GM12873 (cell line): ENCODE data around the gene BMP6.

ENCODE experiments used
- TF ChIP-seq, protein P1 (sequence below): IDR thresholded peaks from 2 replicates; pipeline ENCODE4 v1.5.1; 2012; ENCODE audit warnings: low read depth, mild to moderate bottlenecking, moderate library complexity, low read length, control low read depth; ENCODE audit not compliant: insufficient read depth; ENCODE audit errors: missing control alignments

BMP6 gene

DNA sequence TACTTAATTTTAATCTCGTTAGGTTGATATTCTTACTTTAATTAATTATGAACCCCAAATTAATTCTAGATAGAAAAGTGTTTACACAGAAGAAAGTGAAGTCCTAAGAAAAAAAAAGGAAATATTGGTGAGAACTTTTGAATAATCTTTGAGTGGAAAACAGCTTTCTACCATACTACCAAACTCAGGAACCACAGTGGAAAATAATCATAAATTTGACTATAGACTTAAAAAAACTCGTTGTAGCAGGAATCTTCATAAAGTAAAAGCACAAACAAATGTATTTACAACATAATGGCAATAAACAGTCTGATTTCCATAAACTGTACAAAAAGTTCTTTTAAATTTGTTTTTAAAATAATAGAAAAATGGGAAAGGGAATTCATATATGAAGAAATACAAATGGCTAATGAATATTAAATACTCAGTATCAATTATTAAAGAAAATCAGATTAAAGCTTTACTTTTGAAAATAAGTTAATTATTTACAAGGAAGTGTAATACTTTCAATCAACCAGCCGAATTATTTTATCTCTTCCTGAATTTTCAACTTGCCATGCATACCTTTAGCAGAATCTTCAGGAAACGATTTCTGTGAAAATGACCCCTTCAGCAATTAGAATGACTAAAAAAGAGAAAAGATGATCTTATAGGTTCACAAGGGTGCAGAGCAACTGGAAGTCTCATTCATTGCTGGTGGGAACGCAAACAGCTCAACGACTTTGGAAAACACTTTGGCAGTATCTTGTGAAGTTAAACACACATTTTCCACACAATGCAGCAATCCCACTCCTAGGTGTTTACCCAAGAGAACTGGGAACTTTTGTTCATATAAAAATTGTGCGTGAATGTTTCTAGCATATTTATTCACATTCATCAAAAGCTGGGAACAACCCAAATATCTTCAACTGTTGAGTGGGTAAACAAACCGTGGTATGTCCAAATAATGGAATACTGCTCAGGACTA, 38.5 kb upstream of the BMP6 start:
- TF ChIP-seq, protein P1, sequence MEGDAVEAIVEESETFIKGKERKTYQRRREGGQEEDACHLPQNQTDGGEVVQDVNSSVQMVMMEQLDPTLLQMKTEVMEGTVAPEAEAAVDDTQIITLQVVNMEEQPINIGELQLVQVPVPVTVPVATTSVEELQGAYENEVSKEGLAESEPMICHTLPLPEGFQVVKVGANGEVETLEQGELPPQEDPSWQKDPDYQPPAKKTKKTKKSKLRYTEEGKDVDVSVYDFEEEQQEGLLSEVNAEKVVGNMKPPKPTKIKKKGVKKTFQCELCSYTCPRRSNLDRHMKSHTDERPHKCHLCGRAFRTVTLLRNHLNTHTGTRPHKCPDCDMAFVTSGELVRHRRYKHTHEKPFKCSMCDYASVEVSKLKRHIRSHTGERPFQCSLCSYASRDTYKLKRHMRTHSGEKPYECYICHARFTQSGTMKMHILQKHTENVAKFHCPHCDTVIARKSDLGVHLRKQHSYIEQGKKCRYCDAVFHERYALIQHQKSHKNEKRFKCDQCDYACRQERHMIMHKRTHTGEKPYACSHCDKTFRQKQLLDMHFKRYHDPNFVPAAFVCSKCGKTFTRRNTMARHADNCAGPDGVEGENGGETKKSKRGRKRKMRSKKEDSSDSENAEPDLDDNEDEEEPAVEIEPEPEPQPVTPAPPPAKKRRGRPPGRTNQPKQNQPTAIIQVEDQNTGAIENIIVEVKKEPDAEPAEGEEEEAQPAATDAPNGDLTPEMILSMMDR = no peak

DNA sequence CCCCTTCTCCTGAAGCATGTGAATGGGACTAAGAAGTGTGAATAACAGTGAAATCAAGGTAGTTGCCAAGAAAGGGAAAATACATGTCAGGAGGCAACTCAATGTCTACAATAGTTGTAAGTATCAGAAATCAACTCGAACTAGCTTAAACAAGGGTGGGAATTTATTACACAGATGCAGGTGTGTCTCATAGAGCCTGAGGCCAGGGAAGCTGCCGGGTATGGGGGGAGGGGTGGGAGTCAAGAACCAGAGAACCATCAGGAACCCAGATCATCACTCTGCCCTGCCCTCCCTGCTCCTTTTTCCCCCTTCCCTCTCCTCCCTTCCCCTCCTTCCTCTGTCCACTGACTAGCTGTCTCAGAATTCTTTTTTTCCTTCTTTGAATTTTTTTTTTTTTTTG, 34.9 kb upstream of the BMP6 start:
- TF ChIP-seq, protein P1 = no peak

DNA sequence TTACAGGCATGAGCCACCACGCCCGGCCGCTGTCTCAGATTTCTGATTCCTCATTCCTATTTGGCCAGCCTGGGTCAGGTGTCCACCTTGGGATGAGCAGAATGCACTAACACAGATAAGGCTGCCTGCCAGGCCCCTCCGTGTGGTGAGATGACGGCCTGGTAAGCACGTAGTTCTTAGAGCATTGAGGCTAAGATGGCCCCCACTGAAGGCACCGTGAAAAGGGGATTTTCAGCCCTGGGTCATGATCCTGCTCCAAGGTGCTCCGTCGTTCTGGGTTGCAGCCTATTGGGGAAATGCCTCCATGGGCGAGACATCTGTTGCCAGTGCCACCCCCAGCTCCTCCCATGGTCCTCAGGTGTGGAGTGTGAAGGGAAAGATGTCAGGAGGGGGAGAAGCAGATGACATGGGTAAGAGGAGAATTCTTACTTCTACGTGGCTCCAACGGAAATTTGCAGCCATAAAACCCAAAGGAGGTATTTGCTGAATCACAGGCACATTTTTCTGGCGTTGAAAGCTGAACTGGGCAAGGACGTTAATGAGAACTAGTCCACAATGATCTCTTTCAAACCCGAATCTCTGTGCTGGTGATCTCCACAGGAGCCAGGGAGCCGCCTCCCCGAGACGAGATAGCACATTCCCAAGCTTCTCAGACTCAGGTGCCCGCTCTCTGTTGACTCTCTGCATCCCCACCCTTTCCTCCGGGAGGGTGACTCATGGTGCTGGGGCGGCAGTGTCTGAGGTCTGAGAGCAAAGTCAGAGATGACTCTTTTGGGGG, 34.0 kb upstream of the BMP6 start:
- TF ChIP-seq, protein P1 = no peak

DNA sequence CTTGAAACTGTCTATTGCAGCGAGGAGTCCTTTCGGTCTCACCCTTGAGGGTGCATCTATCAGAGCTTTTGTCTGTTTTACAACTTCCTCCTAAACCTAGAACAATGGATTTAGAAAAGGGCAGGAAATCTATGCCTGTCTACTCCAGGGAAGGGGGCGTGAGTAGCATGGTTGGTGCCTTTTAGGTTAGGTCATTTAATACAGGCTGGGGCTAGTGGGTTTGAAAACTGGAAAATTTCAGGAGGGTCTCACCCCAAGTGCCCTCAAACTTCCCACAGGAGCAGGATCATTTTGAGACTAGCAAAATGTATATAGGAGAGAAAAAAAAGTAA, 33.5 kb upstream of the BMP6 start:
- TF ChIP-seq, protein P1 = no peak

DNA sequence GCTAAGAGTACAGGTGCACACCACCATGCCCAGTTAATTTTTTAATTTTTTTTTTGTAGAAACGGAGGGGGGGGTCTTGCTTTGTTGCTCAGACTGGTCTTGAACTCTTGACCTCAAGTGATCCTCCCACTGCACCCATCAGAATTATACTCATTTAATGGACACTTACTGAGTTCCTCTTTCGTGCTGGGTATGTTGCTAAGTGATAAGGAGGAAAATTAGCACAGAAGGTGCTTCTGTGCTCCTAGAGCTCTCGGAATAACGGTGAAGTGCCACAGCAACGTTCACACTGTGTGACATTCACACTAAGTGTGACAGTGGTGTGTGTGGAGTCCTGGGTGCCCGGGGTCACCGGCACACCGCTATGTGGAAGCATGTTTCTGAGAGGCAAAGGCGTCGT, 32.1 kb upstream of the BMP6 start:
- TF ChIP-seq, protein P1 = no peak

DNA sequence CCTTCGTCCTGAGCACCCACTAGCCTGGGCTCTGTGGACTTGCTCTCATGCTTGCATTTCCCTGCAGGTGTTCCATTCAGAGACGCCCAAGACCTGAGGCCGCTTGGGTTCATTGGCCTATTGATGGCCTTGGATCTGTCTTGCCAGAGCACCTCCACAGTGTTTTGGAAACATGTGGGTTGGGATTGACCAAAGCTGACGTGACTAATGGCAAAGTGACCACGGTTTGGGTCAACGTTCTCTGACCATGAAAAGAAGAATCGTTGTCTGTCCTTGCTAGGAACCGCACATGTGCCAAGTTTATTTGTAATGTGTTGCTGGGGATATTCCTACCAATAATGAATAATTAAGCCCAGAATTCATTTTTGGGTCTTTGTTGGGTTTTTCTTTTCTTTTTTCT, 29.8 kb upstream of the BMP6 start:
- TF ChIP-seq, protein P1 = no peak

DNA sequence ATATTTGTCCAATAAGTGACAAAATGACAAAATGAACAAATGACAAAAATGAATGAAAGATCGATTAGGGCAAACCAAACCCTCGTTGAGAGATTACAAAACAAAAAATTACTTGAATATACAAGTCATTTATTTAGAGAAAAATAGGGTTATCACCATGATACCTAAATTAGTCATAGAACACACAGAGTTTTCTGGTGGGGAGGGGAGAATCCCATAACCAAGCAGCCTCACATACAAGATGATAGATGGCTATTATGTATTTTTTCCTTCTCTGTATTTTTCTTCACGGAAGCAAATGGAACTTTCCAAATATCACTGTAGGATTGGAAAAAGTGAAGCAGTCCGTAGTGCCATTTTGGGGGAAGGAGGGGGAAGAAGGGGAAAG, 28.5 kb upstream of the BMP6 start:
- TF ChIP-seq, protein P1 = no peak
